Epidermal melanocyte (primary cell): ENCODE results near the gene EPB41L3.
"Not testable (repeated sequence)": the region's sequence is repeated elsewhere in the genome, so short reads cannot be mapped to it uniquely, and the experiment has no call there.

Experiments
- DNase-seq: peaks from one replicate; pipeline ENCODE4 v3.0.0; 2011; ENCODE audit warnings: low spot score; ENCODE audit not compliant: insufficient read length

The EPB41L3 gene

GRCh38 chr18:5543773-5544389, at the start of gene EPB41L3:
Gene EPB41L3, minus strand, starts transcription at chr18:5543997. Its CDS starts 54,814 bp downstream, at chr18:5489183.
- peak; percentile 37 for DNase-seq

DNA sequence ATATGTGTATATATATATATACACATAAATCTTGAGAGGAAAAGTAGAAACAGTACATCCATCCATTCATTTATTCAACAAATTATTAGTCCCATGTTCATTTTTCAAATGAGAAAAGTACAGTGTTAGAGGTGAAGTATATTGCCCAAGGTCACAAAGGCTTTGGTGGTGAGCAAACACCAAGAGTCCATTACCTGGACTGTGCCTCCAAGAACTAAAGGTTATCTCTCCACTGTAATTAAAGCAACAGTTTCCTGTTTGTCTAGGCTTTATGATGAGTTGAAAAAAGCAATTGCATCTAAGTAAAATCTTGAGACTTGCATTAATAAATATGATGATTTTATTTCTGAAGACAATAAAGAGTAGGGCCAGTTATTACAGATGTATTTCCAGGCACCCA, 44.7 kb upstream of the EPB41L3 start:
- no peak for DNase-seq

- DNase-seq = no peak
These were observed 41.9 kb upstream of the EPB41L3 start for GRCh38 chr18:5585653-5586052.

- no peak for DNase-seq
These were observed 41.1 kb upstream of the EPB41L3 start for GRCh38 chr18:5584746-5585417.

DNA sequence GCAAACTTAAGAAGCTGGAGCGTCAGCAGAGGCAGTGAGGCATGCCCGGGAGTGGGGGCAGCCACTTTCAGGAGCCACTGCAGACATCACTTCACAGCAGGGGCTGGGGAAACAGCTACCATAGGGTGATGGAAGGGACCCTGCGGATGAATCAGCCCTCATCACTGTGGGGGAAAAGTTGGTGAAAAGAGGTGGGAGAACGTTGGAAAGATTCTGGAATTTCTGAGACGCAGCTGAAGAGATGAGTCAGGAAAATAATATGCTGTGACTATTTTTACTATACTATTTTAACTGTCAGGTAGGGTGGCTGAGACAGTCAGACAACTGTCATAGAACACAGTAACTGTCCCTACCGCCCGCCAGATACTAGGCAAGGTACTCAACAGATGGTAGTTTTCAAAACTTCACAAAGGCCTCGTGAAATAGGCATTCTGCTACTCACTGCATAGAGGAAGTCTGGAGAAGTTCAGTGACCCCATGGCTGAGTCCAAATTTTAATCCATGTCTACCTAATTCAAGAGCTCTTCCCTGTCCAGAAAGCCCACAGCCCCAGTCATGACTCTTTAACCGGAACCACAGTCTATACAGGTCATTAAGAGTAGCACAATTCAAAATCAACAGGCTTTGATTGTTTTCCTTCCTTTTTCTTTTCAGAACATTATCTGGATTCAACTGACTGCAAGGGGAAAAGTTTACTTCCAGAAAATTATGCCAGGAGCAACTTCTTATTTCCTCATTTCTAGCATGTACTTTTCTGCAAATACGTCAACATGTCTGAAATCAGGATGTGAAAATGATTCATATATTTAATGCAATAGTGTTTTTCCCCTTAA, 39.3 kb upstream of the EPB41L3 start:
- DNase-seq = no peak

DNA sequence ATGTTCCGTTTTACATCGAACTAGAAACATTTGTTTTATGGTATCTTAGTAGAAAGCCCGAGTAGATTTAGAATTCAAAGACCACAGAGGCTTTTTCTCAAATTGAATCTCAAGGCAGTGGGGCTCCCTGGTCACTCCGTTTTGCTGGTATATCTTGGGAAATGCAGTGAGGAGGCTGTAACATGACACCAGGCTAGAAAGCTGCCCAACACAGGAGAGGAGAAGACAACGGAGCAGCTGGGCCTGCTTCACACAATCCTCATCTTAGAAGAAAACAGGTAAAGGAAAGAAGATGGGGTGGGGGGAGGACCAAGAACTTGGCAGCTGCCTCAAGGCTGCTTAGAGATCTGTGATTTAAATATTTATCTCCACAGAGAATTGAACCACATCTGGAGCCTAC, 38.3 kb upstream of the EPB41L3 start:
- DNase-seq = no peak

DNA sequence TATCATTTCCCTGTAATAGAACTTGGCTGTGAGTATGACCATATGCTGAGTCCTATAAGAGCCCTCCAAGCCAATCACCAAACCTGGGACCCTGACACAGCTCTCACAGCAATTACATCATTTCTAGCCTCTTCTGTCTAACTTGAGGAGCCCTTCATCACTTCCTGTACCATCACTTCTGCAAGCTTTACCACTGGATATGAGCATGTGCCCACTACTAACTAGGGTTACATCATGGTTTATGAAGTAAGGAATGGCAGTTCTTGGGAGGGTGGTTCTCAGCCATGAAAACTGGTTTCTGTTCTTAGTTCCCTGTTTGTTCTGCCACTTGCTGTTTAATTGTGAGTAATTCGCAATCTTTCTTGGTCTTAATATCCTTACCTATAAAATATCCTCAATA, 31.0 kb upstream of the EPB41L3 start:
- DNase-seq = no peak

- no peak for DNase-seq
These were observed 27.9 kb upstream of the EPB41L3 start for GRCh38 chr18:5571666-5572065.

DNA sequence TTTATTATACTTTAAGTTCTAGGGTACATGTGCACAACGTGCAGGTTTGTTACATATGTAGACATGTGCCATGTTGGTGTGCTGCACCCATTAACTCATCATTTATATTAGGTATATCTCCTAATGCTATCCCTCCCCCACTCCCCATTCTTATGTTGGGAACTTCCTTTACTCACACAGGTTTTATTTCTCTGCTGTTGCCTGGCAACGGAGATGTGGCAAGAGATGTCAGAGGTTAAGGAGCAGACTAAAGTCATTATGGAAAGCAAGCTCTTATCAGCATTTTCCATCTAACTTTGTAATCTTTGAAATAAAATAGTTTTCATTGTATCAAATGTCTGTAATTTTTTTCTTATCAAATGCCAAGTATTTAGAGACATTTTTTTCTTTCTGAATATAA, 26.8 kb upstream of the EPB41L3 start:
- DNase-seq = not testable (repeated sequence)

- DNase-seq = no peak
These were observed 24.6 kb upstream of the EPB41L3 start for GRCh38 chr18:5568416-5568815.

DNA sequence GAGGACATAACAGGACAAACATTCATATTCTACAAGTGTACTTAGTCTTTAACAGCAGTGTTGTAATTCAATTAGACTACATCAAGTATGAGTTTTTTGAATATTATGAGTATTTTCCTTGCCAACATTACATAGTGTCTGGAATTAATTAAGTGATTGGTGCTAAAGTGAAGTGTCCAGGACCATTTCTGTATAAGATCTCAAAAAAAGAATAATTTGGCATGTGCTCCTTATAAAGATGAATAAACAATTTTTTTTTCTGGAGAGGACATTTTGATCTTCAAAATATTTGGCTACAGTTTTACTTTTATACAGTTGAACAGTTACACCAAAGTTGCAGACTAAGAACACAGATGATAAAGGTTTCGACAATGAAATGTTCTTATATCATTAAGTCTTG, 15.1 kb upstream of the EPB41L3 start:
- no peak for DNase-seq

- no peak for DNase-seq
These were observed 12.6 kb upstream of the EPB41L3 start for GRCh38 chr18:5556310-5556974.

GRCh38 chr18:5554629-5555028, 10.8 kb upstream of the EPB41L3 start:
- no peak for DNase-seq

- peak; percentile 93 for DNase-seq
These were observed 2.9 kb upstream of the EPB41L3 start for GRCh38 chr18:5546660-5547059.

DNA sequence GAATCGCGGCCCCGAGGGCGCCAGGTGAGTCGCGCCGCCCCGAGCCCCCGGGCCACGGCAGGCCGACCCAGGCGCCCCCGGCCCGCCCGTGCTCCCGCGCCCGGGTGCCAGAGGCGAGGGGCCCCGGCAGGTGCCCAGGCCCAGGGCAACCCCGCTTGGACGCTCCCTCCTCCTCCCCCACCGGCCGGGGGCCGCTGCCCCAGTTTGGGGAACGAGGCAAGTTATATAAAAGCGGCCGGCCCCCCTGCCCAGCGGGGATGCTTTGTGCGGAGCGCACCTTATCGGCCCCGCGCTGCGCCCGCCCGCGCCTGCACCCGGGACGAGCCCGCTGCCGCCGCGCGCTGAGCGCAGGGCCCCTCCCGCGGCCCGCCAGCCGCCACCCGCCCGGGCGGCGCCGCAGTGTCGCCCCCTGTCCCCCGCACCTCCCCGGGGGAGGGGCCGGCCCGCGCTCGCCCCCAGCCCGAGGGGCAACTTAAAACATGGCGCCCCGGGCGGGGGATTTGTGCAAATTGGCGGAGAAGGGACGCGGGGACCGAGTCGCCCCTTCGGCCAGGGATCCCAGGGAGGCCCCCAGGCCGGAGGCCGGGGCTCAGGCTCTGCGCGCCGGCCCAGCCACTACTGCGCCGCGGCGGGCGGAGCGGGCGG, 639 bp downstream of the EPB41L3 start:
- no peak for DNase-seq

- DNase-seq = no peak
These were observed 1.2 kb downstream of the EPB41L3 start for GRCh38 chr18:5542515-5543035.

DNA sequence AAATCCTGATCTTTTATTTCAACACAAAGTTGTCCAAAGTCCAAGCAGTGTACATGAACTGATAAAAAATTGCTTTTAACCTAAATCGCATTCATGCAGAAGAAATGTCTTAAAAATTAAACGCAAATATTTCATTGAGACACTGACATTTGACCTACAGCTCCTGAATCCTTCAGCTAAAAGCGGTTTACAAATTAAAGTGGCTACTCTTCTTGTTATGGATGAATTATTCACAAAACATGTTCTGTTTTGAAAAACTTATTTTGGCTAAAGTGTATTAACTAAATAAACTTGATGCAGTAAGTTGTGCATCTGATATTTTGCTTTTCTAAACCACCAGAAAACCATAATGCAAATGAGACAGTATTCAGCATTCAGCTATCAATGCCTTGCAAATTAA, 2.2 kb downstream of the EPB41L3 start:
- DNase-seq = no peak

DNA sequence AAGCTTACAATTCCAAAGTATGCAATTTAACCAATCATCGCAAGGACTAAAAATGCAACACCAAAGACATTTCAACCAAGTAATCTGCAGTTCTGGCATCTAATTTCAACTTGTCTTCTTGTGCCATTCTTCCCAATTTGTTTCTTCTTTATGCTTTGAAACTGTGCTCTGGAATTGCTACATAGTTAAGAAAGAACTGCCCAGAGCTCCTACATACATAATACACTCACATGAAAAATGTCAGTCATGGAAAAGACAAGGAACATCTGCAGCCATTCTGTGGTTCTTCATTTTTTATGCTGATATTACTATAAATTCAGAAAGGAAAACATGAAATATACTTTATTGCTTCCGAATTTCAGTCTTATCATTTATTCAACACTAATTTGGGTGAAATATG, 4.4 kb downstream of the EPB41L3 start:
- DNase-seq = no peak

DNA sequence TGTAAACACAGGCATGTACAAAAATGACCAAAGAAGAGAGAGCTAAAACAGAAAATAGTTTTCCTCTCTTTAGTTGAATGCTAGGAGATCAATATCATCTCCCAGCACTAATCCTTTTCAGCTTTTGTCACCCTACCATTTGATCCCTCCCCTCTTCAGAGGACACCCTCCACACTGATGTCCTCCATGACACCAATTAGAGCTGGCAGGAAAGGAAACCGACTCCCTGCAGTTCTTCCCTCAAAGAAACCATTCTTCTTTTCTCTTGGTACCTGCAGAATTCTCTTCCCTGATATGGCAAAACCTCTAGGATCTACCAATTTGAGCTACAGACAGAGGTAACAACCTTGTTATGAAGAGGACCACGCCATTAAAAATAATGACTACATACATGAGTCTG, 5.3 kb downstream of the EPB41L3 start:
- DNase-seq = no peak

- no peak for DNase-seq
These were observed 5.9 kb downstream of the EPB41L3 start for GRCh38 chr18:5537860-5538259.

GRCh38 chr18:5534845-5535244, 9.0 kb downstream of the EPB41L3 start:
- DNase-seq = no peak
